ENCODE results near the gene KPNB1.

KPNB1 gene

DNA sequence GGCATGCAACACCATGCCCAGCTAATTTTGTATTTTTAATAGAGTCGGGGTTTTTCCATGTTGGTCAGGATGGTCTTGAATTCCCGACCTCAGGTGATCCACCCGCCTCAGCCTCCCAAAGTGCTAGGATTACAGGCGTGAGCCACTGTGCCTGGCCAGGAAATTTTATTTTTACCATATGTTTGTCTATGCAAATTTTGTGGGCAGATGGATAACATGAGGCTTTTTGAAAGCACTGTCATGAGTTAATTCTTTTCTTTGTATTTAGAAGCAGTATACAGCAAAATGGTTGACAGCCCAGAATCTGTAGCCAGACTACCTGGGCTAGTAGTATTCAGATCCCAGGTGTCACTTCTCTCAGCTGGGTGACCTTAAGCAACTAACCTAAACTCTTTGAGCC is 8.5 kb upstream of the KPNB1 start:
- no peaks in the 10 kb centered on the region for H3K4me1 ChIP-seq (ENCODE audit: control insufficient read depth, insufficient read depth, low read length)
- H3K27me3 ChIP-seq (ENCODE audit: control insufficient read depth, insufficient read depth, low read length) = no peaks in the 10 kb centered on the region
- H3K9me3 ChIP-seq (ENCODE audit: control insufficient read depth, insufficient read depth, low read length) = no peaks in the 10 kb centered on the region
- H3K4me3 ChIP-seq (ENCODE audit: low read depth, low read length) = no peak overlapping the region
- H3K36me3 ChIP-seq (ENCODE audit: control insufficient read depth, insufficient read depth, low read length) = no peaks in the 10 kb centered on the region
- H3K9ac ChIP-seq (ENCODE audit: low read depth, low read length) = no peak overlapping the region

DNA sequence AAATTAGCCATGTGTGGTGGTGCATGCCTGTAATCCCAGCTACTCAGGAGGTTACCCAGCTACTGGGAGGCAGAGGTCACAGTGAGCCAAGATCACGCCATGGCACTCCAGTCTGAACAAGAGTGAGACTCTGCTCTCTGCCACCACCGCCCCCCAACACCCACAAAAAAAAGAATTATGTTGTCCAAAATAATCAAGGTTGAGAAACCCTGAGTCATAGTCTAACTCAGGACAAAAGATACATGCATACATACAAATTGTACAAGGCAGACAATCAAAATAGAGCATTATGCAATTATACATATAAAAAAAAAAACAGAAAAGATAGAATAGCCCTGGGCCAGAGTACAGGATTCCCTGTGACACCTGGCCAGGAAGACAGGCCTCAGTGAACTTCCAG is 6.6 kb upstream of the KPNB1 start:
- H3K9me3 ChIP-seq (ENCODE audit: control insufficient read depth, insufficient read depth, low read length) = no peaks in the 10 kb centered on the region
- H3K36me3 ChIP-seq (ENCODE audit: control insufficient read depth, insufficient read depth, low read length) = no peaks in the 10 kb centered on the region
- H3K4me3 ChIP-seq (ENCODE audit: low read depth, low read length) = no peak overlapping the region
- H3K27me3 ChIP-seq (ENCODE audit: control insufficient read depth, insufficient read depth, low read length) = no peaks in the 10 kb centered on the region
- H3K9ac ChIP-seq (ENCODE audit: low read depth, low read length) = no peak overlapping the region
- H3K4me1 ChIP-seq (ENCODE audit: control insufficient read depth, insufficient read depth, low read length) = no peaks in the 10 kb centered on the region

GRCh38 chr17:47644324-47644723 is 5.4 kb upstream of the KPNB1 start:
- Histone ChIP-seq H3K4me3 (ENCODE audit: low read depth, low read length) (no peak overlapping the region), H3K27me3 (ENCODE audit: control insufficient read depth, insufficient read depth, low read length) (no peaks in the 10 kb centered on the region), H3K36me3 (ENCODE audit: control insufficient read depth, insufficient read depth, low read length) (no peaks in the 10 kb centered on the region), H3K4me1 (ENCODE audit: control insufficient read depth, insufficient read depth, low read length) (no peaks in the 10 kb centered on the region), H3K9ac (ENCODE audit: low read depth, low read length) (no peak overlapping the region), H3K9me3 (ENCODE audit: control insufficient read depth, insufficient read depth, low read length) (no peaks in the 10 kb centered on the region)

DNA sequence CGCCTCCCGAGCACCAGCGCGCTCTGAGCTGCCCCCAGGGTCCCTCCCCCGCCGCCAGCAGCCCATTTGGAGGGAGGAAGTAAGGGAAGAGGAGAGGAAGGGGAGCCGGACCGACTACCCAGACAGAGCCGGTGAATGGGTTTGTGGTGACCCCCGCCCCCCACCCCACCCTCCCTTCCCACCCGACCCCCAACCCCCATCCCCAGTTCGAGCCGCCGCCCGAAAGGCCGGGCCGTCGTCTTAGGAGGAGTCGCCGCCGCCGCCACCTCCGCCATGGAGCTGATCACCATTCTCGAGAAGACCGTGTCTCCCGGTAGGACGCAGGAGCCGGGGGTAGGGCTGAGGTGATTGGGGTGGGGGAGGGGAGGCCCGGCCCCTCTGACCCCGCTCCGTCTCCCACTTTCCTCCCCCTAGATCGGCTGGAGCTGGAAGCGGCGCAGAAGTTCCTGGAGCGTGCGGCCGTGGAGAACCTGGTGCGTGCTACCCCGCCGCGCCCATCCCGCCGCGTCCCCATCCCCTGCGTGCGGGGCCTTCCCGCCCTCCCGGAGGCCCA is 329 bp downstream of the KPNB1 start:
- no peaks in the 10 kb centered on the region for H3K27me3 ChIP-seq (ENCODE audit: control insufficient read depth, insufficient read depth, low read length)
- peaks cover 27% of the 10 kb centered on the region for H3K36me3 ChIP-seq (ENCODE audit: control insufficient read depth, insufficient read depth, low read length)
- H3K4me3 ChIP-seq (ENCODE audit: low read depth, low read length) = peak overlapping the region; percentile 92
- H3K9me3 ChIP-seq (ENCODE audit: control insufficient read depth, insufficient read depth, low read length) = no peaks in the 10 kb centered on the region
- peak overlapping the region; percentile 40 for H3K9ac ChIP-seq (ENCODE audit: low read depth, low read length)
- peaks cover 13% of the 10 kb centered on the region for H3K4me1 ChIP-seq (ENCODE audit: control insufficient read depth, insufficient read depth, low read length)

GRCh38 chr17:47650525-47651522 is 1.1 kb downstream of the KPNB1 start:
- Histone ChIP-seq H3K36me3 (ENCODE audit: control insufficient read depth, insufficient read depth, low read length) (peaks cover 28% of the 10 kb centered on the region), H3K9ac (ENCODE audit: low read depth, low read length) (peak overlapping the region; percentile 80), H3K27me3 (ENCODE audit: control insufficient read depth, insufficient read depth, low read length) (no peaks in the 10 kb centered on the region), H3K4me3 (ENCODE audit: low read depth, low read length) (peak overlapping the region; percentile 92), H3K4me1 (ENCODE audit: control insufficient read depth, insufficient read depth, low read length) (peaks cover 13% of the 10 kb centered on the region), H3K9me3 (ENCODE audit: control insufficient read depth, insufficient read depth, low read length) (no peaks in the 10 kb centered on the region)

DNA sequence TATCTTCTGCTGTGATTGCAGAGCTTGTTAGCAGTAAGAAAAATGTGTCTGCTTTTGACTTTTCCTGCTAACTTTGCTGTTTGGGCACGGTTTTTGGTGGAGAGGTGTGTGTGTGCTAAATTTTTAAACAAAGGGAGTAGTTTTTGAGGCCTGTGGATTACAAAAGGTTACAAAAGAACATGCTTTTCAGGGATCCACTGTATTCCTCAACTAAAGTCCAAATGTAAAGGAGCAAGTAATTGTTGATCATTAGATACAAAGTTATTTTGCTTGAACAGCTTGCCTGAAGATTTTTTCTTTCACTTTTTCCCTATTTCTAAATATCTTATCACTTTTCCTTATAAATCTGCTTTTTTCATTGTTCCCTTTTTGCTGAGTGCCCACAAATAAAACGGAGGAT is 2.0 kb downstream of the KPNB1 start:
- H3K4me1 ChIP-seq (ENCODE audit: control insufficient read depth, insufficient read depth, low read length) = peaks cover 13% of the 10 kb centered on the region
- H3K36me3 ChIP-seq (ENCODE audit: control insufficient read depth, insufficient read depth, low read length) = peaks cover 32% of the 10 kb centered on the region
- no peaks in the 10 kb centered on the region for H3K27me3 ChIP-seq (ENCODE audit: control insufficient read depth, insufficient read depth, low read length)
- no peak overlapping the region for H3K9ac ChIP-seq (ENCODE audit: low read depth, low read length)
- no peak overlapping the region for H3K4me3 ChIP-seq (ENCODE audit: low read depth, low read length)
- no peaks in the 10 kb centered on the region for H3K9me3 ChIP-seq (ENCODE audit: control insufficient read depth, insufficient read depth, low read length)

DNA sequence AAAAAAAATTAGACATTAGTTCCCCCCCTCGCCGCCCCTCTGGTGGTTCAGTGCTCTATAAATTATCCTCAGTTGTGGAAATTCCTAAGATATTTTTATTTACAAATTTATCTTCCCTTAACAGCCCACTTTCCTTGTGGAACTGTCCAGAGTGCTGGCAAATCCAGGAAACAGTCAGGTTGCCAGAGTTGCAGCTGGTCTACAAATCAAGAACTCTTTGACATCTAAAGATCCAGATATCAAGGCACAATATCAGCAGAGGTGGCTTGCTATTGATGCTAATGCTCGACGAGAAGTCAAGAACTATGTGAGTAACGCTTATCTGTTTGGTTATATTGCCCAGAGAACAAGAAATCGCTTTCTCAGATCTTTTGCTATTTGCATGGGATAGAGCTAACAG is 2.9 kb downstream of the KPNB1 start:
- peaks cover 13% of the 10 kb centered on the region for H3K4me1 ChIP-seq (ENCODE audit: control insufficient read depth, insufficient read depth, low read length)

DNA sequence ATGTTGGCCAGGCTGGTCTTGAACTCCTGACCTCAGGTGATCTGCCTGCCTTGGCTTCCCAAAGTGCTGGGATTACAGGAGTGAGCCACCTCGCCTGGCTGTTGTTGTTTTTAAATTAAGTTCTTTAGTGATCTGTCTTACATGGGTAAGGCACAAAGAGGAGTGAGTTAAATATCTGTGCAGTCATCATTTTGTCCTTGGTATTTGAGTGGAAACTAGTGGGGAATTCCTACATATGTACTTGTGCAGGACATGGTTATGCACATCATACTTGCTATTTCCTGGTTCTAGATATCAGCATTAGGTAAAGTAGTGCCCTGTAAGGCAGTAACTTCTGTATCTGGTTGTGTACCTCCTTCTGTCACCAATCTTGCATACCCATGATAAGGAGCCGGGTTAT is 3.7 kb downstream of the KPNB1 start:
- Histone ChIP-seq H3K27me3 (ENCODE audit: control insufficient read depth, insufficient read depth, low read length) (no peaks in the 10 kb centered on the region), H3K4me3 (ENCODE audit: low read depth, low read length) (no peak overlapping the region), H3K9ac (ENCODE audit: low read depth, low read length) (no peak overlapping the region), H3K4me1 (ENCODE audit: control insufficient read depth, insufficient read depth, low read length) (peaks cover 13% of the 10 kb centered on the region), H3K9me3 (ENCODE audit: control insufficient read depth, insufficient read depth, low read length) (no peaks in the 10 kb centered on the region), H3K36me3 (ENCODE audit: control insufficient read depth, insufficient read depth, low read length) (peaks cover 50% of the 10 kb centered on the region)

More for the DNA sequence above, 2.9 kb downstream of the KPNB1 start:
- Histone ChIP-seq H3K9me3 (ENCODE audit: control insufficient read depth, insufficient read depth, low read length) (no peaks in the 10 kb centered on the region), H3K4me3 (ENCODE audit: low read depth, low read length) (no peak overlapping the region), H3K27me3 (ENCODE audit: control insufficient read depth, insufficient read depth, low read length) (no peaks in the 10 kb centered on the region), H3K36me3 (ENCODE audit: control insufficient read depth, insufficient read depth, low read length) (peaks cover 41% of the 10 kb centered on the region), H3K9ac (ENCODE audit: low read depth, low read length) (no peak overlapping the region)

DNA sequence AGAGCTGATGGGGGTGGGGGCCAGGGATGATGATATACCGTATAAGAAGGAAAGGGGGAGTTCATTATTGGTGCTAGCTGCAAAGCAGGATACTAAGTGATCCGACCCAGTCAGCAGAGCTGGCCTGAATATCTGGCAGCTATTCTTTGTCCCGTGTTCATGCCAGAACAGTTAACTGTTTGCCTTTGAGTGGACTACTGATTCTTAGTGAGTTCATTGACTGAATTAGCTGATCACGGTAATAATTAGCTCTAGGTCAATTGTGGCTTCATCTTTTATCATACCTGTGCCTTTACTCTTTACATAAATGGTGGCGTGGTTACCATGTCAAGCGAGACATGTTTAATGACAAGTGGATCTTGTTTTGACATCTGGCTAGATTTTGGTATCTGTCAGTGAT is 5.3 kb downstream of the KPNB1 start:
- Histone ChIP-seq H3K9ac (ENCODE audit: low read depth, low read length) (no peak overlapping the region), H3K36me3 (ENCODE audit: control insufficient read depth, insufficient read depth, low read length) (peaks cover 59% of the 10 kb centered on the region)

DNA sequence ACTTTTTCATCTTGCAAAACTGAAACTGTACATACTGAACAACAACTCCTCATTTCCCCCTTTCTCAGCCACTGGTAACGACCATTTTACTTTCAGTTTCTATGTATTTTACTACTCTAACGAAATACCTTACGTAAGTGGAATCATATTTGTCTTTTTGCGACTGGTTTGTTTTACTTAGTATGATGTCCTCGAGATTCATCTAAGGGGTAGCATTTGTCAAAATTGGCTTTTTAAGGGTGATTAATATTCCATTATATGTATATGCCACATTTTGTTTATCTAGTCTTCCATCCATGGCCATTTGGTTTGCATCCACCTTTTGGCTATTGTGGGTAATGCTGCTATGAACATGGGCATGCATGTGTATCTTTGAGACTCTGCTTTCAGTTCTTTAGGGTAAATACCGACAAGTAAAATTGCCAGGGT is 10.4 kb downstream of the KPNB1 start:
- no peak overlapping the region for H3K4me3 ChIP-seq (ENCODE audit: low read depth, low read length)
- no peak overlapping the region for H3K9ac ChIP-seq (ENCODE audit: low read depth, low read length)
- H3K4me1 ChIP-seq (ENCODE audit: control insufficient read depth, insufficient read depth, low read length) = peaks cover 9% of the 10 kb centered on the region
- no peaks in the 10 kb centered on the region for H3K9me3 ChIP-seq (ENCODE audit: control insufficient read depth, insufficient read depth, low read length)
- no peaks in the 10 kb centered on the region for H3K27me3 ChIP-seq (ENCODE audit: control insufficient read depth, insufficient read depth, low read length)
- peaks cover 72% of the 10 kb centered on the region for H3K36me3 ChIP-seq (ENCODE audit: control insufficient read depth, insufficient read depth, low read length)

More for the DNA sequence above, 5.3 kb downstream of the KPNB1 start:
- Histone ChIP-seq H3K27me3 (ENCODE audit: control insufficient read depth, insufficient read depth, low read length) (no peaks in the 10 kb centered on the region), H3K4me3 (ENCODE audit: low read depth, low read length) (no peak overlapping the region), H3K9me3 (ENCODE audit: control insufficient read depth, insufficient read depth, low read length) (no peaks in the 10 kb centered on the region), H3K4me1 (ENCODE audit: control insufficient read depth, insufficient read depth, low read length) (peaks cover 13% of the 10 kb centered on the region)

GRCh38 chr17:47663912-47664623 is 14.3 kb downstream of the KPNB1 start:
- Histone ChIP-seq H3K36me3 (ENCODE audit: control insufficient read depth, insufficient read depth, low read length) (peaks cover 71% of the 10 kb centered on the region), H3K27me3 (ENCODE audit: control insufficient read depth, insufficient read depth, low read length) (no peaks in the 10 kb centered on the region), H3K4me3 (ENCODE audit: low read depth, low read length) (no peak overlapping the region), H3K9me3 (ENCODE audit: control insufficient read depth, insufficient read depth, low read length) (no peaks in the 10 kb centered on the region), H3K9ac (ENCODE audit: low read depth, low read length) (no peak overlapping the region), H3K4me1 (ENCODE audit: control insufficient read depth, insufficient read depth, low read length) (peaks cover 9% of the 10 kb centered on the region)
